PC-9 (cell line): ENCODE results near the gene RAB11FIP4.

Experiments
- CTCF ChIP-seq: fragments of 200-600 bp; sonication (generic); conservative IDR thresholded peaks from 2 replicates; pipeline ENCODE4 v1.6.1; 2017; ENCODE audit warnings: mixed run types, antibody characterized with exemption, mild to moderate bottlenecking, moderate library complexity
- EZH2 ChIP-seq: fragments of 200-600 bp; sonication (generic); IDR thresholded peaks from 2 replicates; pipeline ENCODE4 v1.8.0; 2017; ENCODE audit warnings: antibody characterized with exemption, low read depth

- no peak for TF ChIP-seq CTCF
- no peak for TF ChIP-seq EZH2
Measured at GRCh38 chr17:31449111-31449510, 57.6 kb downstream of the RAB11FIP4 start.
